Breast epithelium (tissue), 4 donors: ENCODE data around the gene PDZD8. TPM values are rescaled to one million over a fixed set of nuclear protein-coding genes. Genes with fewer than 3 reads are reported as not detected.

Source experiments
- DNase-seq, 2 donors: peaks; one replicate each; pipeline ENCODE4 v3.0.0-alpha.2; 2019; ENCODE audit warnings: low spot score in 2 of 2
- H3K27ac ChIP-seq, 2 donors: fragments of 200-600 bp; sonication (generic) in 1 of 2; one replicate each; pipeline ENCODE4 v1.5.1; 2016 to 2019; ENCODE audit warnings: mild to moderate bottlenecking in 1 of 2
- H3K27me3 ChIP-seq, 2 donors: fragments of 200-600 bp; sonication (generic) in 1 of 2; one replicate each; pipeline versions ENCODE4 v1.5.1 to v1.6.0; 2017 to 2019; ENCODE audit warnings: control low read depth in 1 of 2, mild to moderate bottlenecking in 1 of 2
- H3K36me3 ChIP-seq: fragments of 200-600 bp; one replicate; pipeline ENCODE4 v1.5.1; 2019
- H3K4me1 ChIP-seq, 2 donors: fragments of 200-600 bp; sonication (generic); one replicate each; pipeline ENCODE4 v1.5.1; 2016 to 2019; ENCODE audit warnings: control low read depth in 1 of 2
- H3K4me3 ChIP-seq, 3 donors: fragments of 200-600 bp; sonication (generic); 1 replicate in 2 of 3; 2 replicates in 1 of 3; pipeline ENCODE4 v1.5.1; 2016 to 2019; ENCODE audit warnings: mild to moderate bottlenecking in 3 of 3, moderate library complexity in 2 of 3
- H3K9me3 ChIP-seq, 2 donors: fragments of 200-600 bp; sonication (generic) in 1 of 2; one replicate each; pipeline ENCODE4 v1.5.1; 2016 to 2019; ENCODE audit warnings: control low read depth in 1 of 2
- POLR2A ChIP-seq: fragments of 450-650 bp; IDR thresholded peaks from one replicate; pipeline ENCODE4 v1.6.1; 2016; ENCODE audit warnings: antibody characterized with exemption, mild to moderate bottlenecking, moderate library complexity
- POLR2AphosphoS5 ChIP-seq, 3 donors: sonication (generic); formaldehyde crosslinking; IDR thresholded peaks; one replicate each; pipeline ENCODE4 v1.6.1; 2017; ENCODE audit warnings: antibody characterized with exemption in 3 of 3
- intact Hi-C: fragments of 100-400 bp; cut with DNase I; formaldehyde crosslinking; loops from one replicate; pipeline ENCODE4 v1.15.1; 2023; ENCODE audit warnings: low total_unique reads
- total RNA-seq, 3 donors: library from RNA; depleted of rRNA; stranded (reverse); fragments of >200 nt; gene quantifications; one replicate each; pipeline ENCODE4 v1.1.0, GENCODE V29; 2016
- TF ChIP-seq, protein P1 (sequence below), 3 donors: fragments of 450-650 bp; IDR thresholded peaks; one replicate each; pipeline ENCODE4 v1.5.1; 2016 to 2017; ENCODE audit warnings: antibody characterized with exemption in 3 of 3, mild to moderate bottlenecking in 3 of 3, moderate library complexity in 3 of 3

Gene PDZD8
- total RNA-seq, 3 donors from 2014 or later = 27.5 to 51.2 (median 27.9) TPM

- TF ChIP-seq POLR2AphosphoS5 (IDR thresholded peaks at IDR 0.05) = no peak
- no peak for TF ChIP-seq POLR2A
- TF ChIP-seq, protein P1, sequence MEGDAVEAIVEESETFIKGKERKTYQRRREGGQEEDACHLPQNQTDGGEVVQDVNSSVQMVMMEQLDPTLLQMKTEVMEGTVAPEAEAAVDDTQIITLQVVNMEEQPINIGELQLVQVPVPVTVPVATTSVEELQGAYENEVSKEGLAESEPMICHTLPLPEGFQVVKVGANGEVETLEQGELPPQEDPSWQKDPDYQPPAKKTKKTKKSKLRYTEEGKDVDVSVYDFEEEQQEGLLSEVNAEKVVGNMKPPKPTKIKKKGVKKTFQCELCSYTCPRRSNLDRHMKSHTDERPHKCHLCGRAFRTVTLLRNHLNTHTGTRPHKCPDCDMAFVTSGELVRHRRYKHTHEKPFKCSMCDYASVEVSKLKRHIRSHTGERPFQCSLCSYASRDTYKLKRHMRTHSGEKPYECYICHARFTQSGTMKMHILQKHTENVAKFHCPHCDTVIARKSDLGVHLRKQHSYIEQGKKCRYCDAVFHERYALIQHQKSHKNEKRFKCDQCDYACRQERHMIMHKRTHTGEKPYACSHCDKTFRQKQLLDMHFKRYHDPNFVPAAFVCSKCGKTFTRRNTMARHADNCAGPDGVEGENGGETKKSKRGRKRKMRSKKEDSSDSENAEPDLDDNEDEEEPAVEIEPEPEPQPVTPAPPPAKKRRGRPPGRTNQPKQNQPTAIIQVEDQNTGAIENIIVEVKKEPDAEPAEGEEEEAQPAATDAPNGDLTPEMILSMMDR (IDR thresholded peaks at IDR 0.05) = no peak
- Histone ChIP-seq H3K4me3 (no peak overlapping the region), H3K36me3 (no peaks in the 10 kb centered on the region), H3K27me3 (no peaks in the 10 kb centered on the region), H3K4me1 (no peaks in the 10 kb centered on the region), H3K27ac (no peak overlapping the region), H3K9me3 (no peaks in the 10 kb centered on the region)
- DNase-seq = no peak
- intact Hi-C loops = no loop called here
Measured at GRCh38 chr10:117324367-117324766, 50.9 kb downstream of the PDZD8 start.

- no peak for TF ChIP-seq POLR2AphosphoS5 (IDR thresholded peaks at IDR 0.05)
- TF ChIP-seq, protein P1 (IDR thresholded peaks at IDR 0.05) = no peak
- no peak for TF ChIP-seq POLR2A
- no peak overlapping the region for H3K27ac ChIP-seq
- no peak overlapping the region for H3K4me3 ChIP-seq
- DNase-seq = no peak
- intact Hi-C loops = no loop called here
- no peaks in the 10 kb centered on the region for H3K4me1 ChIP-seq
- no peaks in the 10 kb centered on the region for H3K27me3 ChIP-seq
- no peaks in the 10 kb centered on the region for H3K9me3 ChIP-seq
- H3K36me3 ChIP-seq = no peaks in the 10 kb centered on the region
Measured at GRCh38 chr10:117322260-117322659, 53.0 kb downstream of the PDZD8 start.

DNA sequence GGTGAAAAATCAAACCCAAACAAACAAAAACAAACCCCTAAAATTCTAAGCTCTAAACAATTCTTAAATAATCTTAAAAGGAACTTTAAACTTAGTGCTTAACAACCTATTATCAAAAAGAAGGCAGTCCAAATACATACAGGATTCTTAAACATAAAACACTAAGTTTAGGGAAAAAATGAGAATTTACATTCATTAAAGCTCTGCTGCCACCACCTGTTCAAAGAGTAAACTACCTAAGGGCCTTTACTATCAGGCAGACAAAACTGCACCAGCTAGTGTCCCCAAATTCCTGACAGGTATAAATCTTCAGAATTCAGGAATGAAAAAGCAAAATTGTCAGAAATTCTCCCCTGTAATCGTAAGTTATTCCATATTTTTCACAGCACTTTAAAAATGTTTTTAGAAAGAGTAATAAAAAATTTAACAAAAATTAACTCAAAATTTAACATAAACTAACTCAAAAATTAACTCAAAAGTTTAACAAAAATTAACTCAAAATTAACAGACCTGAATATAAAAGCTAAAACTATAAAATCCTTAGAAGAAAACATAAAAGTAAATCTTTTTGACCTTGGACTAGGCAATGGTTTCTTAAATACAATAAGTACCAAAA, 55.1 kb downstream of the PDZD8 start:
- TF ChIP-seq, protein P1 (IDR thresholded peaks at IDR 0.05) = peak in 2 of 3 donors; percentile 34 to 46
- no peak for TF ChIP-seq POLR2A
- DNase-seq = no peak
- H3K4me3 ChIP-seq = no peak overlapping the region
- intact Hi-C loops = no loop called here
- no peaks in the 10 kb centered on the region for H3K36me3 ChIP-seq
- no peaks in the 10 kb centered on the region for H3K9me3 ChIP-seq
- H3K27me3 ChIP-seq = no peaks in the 10 kb centered on the region
- no peaks in the 10 kb centered on the region for H3K4me1 ChIP-seq
- no peak overlapping the region for H3K27ac ChIP-seq

- no peaks in the 10 kb centered on the region for H3K27me3 ChIP-seq
- no peak for TF ChIP-seq POLR2AphosphoS5 (IDR thresholded peaks at IDR 0.05)
- TF ChIP-seq, protein P1 (IDR thresholded peaks at IDR 0.05) = no peak
- H3K9me3 ChIP-seq = no peaks in the 10 kb centered on the region
- no peak overlapping the region for H3K4me3 ChIP-seq
- intact Hi-C loops = no loop called here
- DNase-seq = no peak
- H3K4me1 ChIP-seq = no peaks in the 10 kb centered on the region
- no peaks in the 10 kb centered on the region for H3K36me3 ChIP-seq
- H3K27ac ChIP-seq = no peak overlapping the region
Measured at GRCh38 chr10:117318909-117319308, 56.3 kb downstream of the PDZD8 start.

GRCh38 chr10:117316701-117317100, 58.5 kb downstream of the PDZD8 start:
- H3K27me3 ChIP-seq = no peaks in the 10 kb centered on the region
- no peak for DNase-seq
- H3K36me3 ChIP-seq = no peaks in the 10 kb centered on the region
- intact Hi-C loops = no loop called here
- H3K4me3 ChIP-seq = no peak overlapping the region
- H3K27ac ChIP-seq = no peak overlapping the region
- TF ChIP-seq POLR2A (no peak), POLR2AphosphoS5 (IDR thresholded peaks at IDR 0.05) (no peak)
- TF ChIP-seq, protein P1 (IDR thresholded peaks at IDR 0.05) = no peak
- H3K4me1 ChIP-seq = no peaks in the 10 kb centered on the region
- H3K9me3 ChIP-seq = no peaks in the 10 kb centered on the region
